GM19438 (cell line): ENCODE results near the gene XXYLT1.

Source experiments
- ATAC-seq: cut with Tn5 transposase; IDR thresholded peaks from one replicate; pipeline ENCODE4 v1.9.1; 2021; ENCODE audit warnings: low read depth; ENCODE audit not compliant: unreplicated experiment

XXYLT1 gene

DNA sequence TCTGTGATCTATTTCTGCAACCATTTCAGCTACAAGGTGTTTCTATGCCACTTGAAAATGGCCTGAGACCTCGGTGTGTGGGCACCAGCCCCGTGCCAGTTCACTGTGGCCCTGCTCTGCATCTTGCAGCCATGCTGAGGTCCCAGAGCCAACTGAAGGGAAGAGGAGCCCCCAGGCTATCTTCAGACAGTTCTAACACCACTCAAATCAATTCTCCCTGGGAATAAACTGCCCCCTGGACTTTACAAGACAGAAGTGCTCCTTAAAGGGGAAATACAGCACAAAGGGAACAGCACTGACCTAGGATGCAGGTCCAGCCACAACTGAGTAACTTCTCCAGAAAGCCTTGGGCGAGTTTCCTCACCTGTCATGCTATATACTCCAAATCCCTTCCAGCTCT lies 3.9 kb downstream of the XXYLT1 start:
- no peak for ATAC-seq

DNA sequence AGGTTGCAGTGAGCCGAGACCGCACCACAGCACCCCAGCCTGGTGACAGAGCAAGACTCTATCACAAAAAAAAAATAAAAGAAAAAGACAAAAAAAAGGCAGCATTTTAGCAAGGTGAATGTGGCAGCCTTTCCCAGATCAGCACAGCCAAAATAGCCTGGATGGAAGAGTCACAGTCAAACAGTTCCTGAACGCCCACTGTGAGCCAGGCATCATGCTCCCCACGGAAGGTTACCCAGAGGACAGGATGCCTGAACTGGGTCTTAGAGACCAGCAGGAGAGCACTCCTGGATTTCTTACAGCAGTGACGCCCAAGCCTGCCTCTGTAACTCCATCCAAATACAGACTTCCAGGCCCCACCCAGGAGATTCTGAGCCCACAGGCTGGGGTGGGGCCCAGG lies 4.5 kb downstream of the XXYLT1 start:
- ATAC-seq: no peak

DNA sequence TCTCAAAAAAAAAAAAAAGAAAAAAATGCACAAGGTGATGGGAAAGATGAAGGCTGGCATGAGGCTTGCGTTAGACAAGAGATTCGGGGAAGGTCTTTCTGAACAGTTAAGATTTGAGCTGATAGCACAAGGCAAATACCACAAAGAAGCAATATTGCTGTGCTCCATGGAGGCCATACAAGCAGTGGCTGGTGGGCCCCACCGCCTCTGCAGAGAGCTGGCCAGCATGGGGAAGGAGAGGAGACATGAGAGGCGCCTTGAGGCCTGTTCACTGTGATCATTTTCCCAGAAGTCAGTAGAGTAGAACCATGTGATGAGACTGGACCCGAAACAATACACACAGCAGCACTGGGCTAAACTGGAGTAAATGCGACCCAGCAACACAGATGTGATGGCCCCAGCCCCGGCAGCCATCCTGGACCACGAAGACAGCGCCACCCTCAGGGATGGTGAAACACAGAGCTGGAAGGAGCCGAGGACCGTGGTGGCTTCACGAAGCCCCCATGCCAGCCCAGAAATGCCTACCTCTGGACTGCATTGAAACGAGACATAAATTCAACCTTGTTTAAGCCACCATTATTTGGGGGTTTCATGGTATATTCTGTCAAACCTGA lies 5.5 kb downstream of the XXYLT1 start:
- no peak for ATAC-seq

DNA sequence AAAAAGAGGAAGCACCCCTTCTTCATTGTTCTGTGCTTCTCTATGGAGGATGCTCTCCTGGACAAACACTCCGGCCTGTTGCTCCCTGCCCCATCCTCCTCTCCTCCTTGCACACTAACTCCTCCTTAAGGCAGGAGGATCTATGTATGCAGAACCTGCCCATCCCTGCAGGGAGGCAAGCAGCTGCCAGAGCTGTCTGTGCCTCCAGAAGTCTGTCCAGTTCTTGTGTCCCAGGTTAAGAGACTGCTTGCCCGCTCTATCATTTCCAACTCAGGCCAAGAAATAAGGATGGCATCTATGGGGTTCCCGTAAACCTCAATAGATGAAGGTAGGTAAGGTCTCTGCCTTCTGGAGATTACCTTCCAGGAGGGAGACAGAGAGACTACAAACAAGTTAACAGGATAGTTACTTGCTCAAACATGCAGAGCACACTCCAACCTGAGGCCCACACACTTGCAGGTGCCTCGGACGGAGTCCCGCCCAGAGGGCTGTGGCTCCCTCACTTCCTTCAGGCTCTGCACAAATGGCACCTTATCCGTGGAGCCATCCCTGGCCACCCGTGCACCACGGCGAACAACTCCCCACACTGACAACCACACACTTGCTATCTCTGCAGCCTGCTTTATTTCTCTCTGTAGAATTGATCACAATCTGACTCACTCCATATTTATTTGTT lies 6.9 kb downstream of the XXYLT1 start:
- ATAC-seq: no peak

DNA sequence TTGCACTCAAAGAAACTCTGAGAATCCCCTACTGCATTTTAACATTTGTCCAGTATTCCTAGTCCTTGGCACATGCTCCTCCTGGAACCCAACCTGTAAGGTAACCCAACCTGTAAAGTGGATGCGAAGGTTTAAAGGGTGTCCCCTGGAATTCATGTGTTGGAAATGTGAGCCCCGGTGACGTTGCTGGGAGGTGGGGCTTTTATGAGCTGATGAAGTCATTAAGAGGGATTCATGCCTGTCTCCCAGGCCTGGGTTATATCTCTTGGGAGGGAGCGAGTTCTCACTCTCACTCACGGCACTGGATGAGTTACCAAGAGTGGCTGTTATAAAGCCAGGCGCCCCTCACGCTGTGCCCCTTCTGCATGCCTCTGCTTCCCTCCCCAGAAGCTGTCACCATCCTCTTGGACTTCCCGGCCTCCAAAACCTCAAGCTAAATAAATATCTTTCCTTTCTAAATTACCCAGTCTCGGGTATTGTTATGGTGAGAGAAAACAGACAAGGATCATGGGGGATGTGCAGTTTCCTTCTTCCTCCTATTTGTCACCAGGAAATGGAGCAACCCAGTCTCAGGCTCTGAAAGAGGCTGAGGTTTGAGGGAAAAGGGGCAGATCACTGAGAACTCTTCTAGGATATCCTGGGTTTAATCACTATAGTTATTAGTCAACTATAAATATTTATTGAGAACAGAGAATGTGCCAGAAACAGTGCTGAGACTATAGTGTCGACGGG lies 7.6 kb downstream of the XXYLT1 start:
- ATAC-seq: no peak

DNA sequence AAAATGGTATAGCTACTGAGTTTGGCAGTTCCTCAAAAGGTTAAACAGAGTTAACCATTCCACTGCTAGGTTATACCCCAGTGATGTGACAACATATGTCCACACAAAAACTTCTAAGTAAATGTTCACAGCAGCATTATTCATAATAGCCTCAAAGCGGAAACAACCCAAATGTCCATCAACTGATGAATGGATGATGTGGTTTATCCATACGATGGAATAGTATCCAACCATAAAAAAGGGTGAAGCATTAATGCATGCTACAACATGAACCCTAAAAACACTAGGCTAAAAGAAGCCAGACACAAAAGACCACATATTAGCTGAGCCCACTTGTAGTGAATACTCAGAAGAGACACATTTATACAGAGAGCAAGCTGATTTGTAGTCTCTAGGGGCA lies 9.0 kb downstream of the XXYLT1 start:
- ATAC-seq: no peak

DNA sequence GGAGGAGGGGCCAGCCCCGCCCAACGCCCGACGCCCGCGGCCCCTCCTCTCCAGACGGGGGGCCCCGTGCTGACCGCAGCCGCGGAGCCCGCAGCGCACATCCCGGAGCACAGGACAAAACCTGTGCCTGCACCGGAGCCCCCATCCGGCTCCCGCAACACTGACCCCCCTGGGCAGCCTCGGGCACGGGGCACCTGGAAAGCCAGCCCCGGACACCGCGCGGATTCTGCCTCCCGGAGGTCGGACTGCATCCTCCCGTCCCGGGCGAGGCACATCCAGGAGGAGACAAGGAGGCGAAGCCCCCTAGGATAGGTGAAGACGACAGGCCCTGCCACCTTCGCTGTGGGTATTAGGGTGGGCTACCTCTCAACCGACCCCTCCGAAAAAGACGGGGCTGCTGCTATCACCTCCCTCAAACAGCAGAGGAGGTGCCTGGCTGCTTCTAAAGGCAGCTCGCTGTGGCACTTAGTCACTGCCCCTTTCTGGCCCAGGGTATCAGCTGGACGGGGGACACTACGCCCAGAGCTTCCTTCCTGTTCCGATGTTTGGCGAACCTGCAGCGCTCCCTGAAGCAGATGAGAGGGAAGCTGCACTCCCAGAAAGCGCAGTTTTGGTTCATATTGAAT lies 10.6 kb downstream of the XXYLT1 start:
- ATAC-seq: peak; percentile 30

DNA sequence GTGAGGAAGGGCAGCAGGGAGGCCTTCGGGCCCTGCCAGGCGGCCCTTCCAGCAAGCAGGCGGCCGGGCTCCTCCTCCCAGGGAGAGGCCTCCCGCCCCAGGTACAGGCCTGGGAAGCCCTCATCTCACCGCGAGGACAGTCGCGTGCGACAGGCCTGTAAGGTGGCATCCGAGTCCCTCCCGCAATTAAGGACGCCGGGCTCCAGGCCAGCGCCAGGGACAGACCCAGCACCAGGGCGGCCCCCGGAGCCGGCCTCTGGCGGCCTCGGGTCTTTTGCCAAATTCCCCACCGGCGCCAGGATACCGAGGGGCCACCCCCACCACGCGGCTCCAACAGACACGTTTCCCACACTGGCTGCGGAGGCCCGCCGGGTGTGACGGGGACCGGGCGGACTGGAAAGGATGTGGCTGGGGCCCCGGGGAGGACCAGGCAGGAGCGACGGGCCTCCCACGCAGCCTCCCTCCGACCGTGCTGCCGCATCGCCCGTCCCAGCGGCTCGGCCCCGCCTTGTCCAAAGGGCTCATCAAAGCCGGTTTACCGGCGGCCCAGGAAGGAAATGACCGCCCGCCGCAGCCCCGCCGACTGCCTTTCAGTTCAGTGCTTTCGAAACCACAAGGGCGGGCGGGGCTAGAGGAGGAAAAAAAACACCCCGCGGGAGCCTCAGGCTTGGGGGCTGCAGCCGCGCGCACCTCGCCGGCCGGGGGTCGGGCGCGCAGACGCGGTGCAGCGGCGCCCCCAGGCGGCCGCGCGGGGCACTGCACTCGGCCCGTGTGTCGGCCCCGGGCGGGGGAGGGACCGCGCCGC lies 11.3 kb downstream of the XXYLT1 start:
- peak; percentile 79 for ATAC-seq

DNA sequence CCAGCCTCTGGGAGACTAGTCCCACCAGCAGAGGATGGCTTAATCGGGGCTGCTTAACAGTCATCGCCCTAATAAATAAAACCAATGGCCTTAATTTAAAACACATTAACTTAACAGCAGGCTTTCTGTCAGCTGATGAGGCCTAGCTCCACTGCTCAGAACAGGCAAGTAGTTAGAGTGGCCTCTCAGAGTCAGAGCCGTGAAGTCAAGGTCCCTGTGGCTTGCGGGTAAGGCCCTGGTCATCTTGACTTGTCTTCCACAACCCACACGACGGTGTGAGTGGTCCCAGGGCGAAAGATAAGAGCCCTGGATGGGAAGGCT lies 11.8 kb downstream of the XXYLT1 start:
- ATAC-seq: peak; percentile 1

DNA sequence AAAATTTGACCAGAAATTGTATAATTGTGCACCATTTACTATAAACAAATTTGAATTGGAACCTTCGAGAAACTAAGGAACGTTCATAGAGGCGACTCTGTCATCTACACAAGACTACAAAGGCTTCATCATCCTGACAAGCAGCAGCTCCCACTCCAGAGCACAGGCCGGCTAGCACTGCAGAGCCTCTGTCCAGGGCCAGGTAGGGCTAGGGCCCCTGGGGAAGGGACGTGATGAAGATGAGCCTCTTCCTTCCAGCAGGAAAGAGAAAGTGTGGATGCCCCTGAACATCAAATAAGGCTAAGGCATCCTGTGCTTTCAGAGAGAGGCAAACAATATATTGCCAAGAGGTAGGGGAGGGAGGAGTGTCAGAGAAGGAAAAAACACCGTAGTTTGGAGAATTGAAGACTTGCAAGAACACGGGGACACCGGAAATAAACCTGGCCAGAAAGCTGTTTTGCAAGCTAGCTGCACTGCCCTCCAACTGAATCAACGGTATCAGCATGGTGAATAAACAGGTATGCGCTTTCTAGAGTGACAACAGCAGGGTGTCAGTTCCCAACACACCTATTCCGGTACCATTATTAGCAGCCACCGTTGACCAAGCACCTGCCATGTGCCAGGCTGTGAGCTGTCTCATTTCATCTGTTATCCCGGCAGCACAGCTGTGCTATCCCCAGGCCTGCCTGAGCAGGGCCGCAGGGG lies 12.4 kb downstream of the XXYLT1 start:
- ATAC-seq: no peak

DNA sequence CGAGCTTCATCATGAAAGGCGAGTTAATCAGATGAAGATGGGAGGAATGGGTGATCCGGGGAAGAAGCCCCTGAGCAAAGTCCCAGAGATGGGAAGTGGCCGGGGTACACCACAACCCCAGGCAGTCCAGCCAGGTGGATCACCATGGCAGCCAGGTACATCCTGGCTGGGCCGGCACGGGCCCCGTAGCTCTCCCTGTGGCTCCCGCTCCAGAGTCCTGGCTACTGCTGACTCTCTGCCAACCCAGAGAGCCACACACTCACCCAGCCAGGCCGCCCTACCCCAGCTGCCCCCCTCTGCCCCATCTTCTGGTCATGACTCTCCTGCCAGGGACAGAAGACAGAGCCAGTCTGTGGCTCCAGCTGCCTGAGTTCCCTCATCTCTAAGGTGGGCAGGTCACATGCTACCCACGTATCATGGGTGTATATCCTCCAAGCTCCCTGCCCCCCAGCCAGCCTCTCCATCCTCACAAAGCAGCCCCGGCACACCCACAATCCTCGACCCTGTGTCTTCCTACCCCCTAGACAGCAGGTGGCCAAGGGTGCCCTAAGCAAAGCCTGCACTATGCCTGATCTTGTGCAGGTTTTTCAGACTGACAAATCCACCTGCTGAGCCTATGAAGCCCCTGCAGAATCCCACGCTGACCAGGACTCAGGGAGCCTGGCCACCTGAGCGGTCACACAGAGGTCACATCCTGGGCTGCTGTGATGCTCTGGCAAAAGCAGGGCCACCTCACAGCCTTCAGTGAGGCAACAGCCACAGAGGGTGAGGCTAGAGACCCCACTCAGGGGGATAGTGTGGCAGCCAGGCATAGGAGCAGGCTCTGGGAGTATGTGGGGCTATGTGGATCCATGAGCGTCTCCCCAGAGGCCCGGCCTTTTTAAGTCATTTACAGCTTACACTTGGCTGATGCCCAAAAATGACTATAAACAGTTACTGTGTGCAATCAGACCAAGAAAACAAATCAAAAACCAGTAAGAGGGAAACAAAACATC lies 13.2 kb downstream of the XXYLT1 start:
- ATAC-seq: no peak

DNA sequence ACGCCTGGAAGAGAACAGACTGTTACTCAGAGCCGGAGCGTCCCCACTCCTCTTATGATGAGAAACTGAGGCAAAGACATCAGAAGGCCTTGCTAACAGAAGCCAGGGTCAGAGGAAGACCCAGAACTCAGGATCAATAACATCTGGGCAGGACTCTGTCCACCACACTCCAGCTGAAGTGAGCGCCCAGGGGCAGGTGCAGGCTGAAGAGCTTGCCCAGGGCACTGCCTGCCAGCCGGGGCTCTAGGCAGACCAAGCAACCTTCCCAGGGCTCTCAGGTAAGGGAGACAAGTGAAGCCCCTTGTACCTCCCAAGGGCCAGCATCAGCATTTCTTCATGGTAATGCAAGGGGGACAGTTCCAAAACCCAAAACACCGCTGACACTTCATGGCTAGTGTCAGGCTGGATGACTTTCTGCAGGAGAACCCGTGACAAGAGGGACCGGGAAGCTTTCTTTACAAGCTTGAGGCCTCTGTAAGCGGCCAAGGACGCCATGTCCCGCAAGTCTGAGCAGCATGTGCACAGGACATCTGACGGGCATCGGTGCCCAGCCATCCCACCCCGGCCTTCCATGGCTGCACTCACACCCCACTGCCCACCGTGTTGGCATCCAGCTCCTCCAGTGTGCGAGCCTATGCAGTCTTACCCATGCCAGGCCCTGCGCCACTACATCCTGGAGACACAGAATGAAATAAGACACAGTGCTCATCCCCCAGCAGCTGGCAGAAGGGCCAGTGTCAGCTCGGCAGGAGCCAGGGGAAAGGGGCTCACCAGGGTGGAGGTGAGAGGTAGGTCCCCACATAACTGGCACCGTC lies 14.1 kb downstream of the XXYLT1 start:
- ATAC-seq: no peak

DNA sequence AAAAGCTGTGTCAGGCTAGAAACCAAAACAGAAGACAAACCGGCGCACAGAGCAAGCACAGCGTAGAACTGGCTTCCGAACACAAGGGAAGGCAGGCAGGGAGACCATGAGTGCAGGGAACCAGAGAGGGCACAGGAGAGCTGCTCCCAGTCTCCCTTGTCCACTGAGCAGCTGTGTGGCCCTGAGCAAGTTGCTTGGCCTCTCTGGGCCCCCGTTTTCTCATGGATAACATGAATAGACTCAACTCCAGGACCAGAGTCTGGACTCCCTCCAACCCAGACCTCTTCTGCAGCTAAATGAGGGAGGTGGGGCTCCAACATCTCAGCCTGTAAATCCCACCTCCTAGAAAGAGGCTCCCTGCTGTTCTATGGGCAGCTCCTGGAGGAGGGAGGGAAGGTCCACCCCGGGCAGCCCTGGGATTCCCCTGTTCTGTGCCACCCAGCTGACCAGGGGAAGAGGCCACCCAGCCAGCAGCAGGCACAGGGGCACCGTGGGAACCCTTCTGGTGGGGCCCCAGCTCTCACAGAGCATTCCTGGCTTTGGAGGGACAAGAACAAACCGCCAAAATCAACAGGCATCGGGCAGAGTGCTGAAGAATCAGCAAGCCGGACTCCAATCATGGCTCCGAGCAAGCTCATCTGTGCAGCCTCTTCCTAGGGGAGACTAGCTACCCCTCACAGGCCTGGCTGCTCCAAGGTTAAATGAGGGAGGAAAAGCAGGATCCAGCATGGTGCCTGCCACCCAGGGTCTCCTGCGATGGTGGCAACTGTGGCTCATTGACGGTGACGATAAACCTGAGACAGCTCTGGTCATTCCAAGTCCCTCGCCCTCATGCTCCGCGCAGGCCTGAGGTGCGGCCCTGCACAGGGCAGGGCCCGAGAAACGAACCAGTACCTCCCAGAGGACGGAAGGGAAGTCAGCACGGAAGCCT lies 15.1 kb downstream of the XXYLT1 start:
- ATAC-seq: no peak

DNA sequence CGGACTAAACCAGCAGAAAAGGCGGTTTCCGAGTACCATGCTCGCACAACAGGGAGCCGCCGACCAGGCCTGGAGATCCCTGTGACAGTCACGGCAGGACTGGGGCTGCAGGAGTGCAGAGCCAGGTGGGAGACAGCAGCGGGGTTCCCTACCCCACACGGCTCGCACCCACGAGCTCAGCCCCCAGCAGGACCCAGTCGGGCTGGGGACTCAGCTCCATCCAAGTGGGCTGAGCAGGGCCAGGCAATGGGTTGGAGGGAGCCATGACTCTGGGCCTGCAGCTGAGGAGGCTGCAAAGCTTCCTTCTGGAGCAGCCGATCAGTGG lies 15.8 kb downstream of the XXYLT1 start:
- ATAC-seq: no peak

DNA sequence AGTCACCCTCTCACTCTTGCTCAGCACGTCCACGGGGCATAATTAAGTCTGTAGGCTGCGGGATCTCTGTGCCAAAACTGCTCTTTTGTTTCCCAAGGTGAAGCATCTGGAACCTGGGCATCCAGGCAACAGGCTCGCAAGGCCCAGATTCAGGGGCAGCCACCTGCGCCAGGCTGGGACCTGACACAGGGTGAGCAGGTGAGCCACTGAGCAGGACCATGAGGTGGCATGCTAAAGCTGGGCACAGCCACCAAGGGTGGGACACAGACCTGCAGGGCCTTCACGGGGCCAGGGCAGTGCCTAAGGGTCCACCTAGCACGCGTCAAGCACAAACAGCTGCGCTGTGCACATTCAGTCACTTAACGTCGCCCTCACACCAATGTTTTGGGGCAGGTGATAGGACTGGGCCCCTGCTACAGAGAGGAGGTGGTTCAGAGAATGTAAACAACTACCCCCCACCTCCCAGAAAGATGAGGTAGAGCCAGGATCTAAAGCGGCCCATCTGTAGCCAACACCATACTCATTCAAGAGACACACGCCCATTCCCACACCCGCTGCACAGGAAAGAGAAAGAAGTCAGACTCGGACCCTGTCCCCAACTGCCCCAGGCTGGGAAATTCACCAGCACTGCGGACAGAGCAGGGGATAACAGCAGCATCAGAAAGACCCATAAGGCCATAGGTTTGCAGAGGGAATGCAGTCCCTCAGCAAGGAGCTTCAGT lies 16.3 kb downstream of the XXYLT1 start:
- no peak for ATAC-seq

DNA sequence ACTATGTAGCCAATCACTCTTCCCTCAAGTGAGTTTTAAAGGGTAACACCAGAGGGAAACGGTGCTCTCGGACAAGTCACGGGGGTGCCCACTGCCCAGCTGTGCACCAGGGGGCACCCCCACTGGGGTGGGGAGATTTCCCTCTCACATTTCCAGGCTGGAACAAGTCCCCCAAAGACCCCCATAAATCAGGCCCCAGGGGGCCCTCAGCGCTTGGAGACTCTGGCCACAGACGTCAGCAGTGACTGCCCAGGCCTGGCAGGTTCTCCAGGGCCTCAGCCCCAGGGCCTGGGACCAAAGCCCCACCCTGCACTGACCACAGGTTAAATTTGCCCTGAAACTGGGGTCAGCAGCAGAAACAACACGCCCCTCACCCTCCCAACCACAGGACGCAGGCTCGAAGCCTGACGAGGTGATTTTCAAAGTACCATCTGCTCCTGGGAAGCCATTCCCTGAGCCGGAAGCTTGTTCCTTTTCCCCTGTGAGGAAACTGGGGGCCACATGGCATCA lies 17.0 kb downstream of the XXYLT1 start:
- ATAC-seq: no peak
